ENCODE results near the gene ZFYVE9. TPM values are rescaled to one million over a fixed set of nuclear protein-coding genes. Genes with fewer than 3 reads are reported as not detected.

Gene ZFYVE9
- total and polyA plus RNA-seq, 2 of the 13 experiments (the other 11 are each of a cell fraction or from before 2014, with no cell fraction given): 9.2 to 19.8 TPM

DNA sequence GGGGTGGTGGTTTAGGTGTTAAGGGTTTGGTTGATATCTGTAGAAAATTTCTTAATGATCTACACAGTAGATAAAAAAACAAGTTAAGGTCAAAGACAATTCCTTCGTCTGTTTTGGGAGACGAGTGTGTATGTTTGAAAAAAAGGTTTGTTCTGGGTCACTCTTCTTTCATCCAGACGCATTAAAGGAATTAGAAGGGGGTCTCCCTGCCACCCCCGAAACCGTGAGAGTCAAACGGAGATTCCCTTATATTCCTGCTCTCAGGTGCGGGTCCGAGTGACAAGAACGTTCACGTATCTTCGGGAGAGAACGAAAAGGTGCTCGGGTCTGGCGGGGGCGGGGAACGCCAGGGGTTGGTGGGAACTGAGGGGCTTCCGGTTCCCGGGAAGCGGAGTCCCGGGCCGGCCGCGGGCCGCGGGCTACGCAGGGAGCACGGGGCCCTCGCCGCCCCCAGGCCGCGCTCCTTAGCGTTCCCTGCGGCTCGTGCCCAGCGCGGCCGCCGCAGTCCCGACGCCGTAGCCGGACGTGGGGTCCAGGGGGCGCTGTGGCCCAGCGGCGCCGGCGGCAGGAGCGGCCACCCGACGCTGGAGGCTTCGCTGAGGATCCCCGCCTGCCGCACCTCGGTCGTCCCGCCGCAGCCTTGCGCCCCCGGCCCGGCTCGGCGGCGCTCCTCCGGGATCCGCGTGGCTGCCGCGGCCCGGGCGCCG lies at the start of gene ZFYVE9 (continued):
- TF ChIP-seq, protein P1, sequence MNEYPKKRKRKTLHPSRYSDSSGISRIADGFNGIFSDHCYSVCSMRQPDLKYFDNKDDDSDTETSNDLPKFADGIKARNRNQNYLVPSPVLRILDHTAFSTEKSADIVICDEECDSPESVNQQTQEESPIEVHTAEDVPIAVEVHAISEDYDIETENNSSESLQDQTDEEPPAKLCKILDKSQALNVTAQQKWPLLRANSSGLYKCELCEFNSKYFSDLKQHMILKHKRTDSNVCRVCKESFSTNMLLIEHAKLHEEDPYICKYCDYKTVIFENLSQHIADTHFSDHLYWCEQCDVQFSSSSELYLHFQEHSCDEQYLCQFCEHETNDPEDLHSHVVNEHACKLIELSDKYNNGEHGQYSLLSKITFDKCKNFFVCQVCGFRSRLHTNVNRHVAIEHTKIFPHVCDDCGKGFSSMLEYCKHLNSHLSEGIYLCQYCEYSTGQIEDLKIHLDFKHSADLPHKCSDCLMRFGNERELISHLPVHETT (CRISPR knock-in tag; conservative IDR thresholded peaks at IDR 0.05): peak; percentile 84; the same call in 1 of the 2 replicates
- TF ChIP-seq, protein P2, sequence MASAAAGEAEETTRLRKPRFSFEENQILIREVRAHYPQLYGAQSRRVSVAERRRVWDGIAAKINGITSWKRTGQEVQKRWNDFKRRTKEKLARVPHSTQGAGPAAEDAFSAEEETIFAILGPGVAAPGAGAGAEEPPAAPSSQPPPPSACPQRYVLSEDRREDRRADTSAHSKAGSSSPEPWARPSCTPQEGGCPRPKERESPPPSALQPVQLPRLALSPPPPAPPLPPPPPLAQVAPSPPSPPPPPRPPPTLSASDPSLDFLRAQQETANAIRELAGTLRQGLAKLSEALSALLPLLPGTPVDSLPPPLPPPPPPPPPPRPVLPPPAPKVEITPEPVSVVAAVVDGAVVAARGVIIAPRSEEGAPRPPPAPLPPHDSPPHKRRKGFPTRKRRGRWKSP (CRISPR knock-in tag; IDR thresholded peaks at IDR 0.05): peak; percentile 74; the same call in 1 of the 2 replicates
- TF ChIP-seq, protein P3, sequence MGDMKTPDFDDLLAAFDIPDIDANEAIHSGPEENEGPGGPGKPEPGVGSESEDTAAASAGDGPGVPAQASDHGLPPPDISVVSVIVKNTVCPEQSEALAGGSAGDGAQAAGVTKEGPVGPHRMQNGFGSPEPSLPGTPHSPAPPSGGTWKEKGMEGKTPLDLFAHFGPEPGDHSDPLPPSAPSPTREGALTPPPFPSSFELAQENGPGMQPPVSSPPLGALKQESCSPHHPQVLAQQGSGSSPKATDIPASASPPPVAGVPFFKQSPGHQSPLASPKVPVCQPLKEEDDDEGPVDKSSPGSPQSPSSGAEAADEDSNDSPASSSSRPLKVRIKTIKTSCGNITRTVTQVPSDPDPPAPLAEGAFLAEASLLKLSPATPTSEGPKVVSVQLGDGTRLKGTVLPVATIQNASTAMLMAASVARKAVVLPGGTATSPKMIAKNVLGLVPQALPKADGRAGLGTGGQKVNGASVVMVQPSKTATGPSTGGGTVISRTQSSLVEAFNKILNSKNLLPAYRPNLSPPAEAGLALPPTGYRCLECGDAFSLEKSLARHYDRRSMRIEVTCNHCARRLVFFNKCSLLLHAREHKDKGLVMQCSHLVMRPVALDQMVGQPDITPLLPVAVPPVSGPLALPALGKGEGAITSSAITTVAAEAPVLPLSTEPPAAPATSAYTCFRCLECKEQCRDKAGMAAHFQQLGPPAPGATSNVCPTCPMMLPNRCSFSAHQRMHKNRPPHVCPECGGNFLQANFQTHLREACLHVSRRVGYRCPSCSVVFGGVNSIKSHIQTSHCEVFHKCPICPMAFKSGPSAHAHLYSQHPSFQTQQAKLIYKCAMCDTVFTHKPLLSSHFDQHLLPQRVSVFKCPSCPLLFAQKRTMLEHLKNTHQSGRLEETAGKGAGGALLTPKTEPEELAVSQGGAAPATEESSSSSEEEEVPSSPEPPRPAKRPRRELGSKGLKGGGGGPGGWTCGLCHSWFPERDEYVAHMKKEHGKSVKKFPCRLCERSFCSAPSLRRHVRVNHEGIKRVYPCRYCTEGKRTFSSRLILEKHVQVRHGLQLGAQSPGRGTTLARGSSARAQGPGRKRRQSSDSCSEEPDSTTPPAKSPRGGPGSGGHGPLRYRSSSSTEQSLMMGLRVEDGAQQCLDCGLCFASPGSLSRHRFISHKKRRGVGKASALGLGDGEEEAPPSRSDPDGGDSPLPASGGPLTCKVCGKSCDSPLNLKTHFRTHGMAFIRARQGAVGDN (CRISPR knock-in tag; IDR thresholded peaks at IDR 0.05): peak; percentile 84
- no peak for TF ChIP-seq SP1 (IDR thresholded peaks at IDR 0.05)
- TF ChIP-seq SP1 (CRISPR knock-in tag; IDR thresholded peaks at IDR 0.05): no peak
- peak; percentile 77 for TF ChIP-seq SALL1 (CRISPR knock-in tag; IDR thresholded peaks at IDR 0.05)
- TF ChIP-seq ZNF629 (CRISPR knock-in tag; conservative IDR thresholded peaks at IDR 0.05): 0 out of 2 replicates have a peak, but pooled peaks have one; percentile 14
- TF ChIP-seq, protein P4, sequence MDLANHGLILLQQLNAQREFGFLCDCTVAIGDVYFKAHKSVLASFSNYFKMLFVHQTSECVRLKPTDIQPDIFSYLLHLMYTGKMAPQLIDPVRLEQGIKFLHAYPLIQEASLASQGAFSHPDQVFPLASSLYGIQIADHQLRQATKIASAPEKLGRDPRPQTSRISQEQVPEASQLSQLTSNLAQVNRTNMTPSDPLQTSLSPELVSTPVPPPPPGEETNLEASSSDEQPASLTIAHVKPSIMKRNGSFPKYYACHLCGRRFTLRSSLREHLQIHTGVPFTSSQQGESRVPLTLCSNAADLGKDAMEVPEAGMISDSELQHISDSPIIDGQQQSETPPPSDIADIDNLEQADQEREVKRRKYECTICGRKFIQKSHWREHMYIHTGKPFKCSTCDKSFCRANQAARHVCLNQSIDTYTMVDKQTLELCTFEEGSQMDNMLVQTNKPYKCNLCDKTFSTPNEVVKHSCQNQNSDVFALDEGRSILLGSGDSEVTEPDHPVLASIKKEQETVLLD (CRISPR knock-in tag; IDR thresholded peaks at IDR 0.05; ENCODE audit: low read depth): peak; percentile 90
- no peak for TF ChIP-seq NFIB (CRISPR knock-in tag; IDR thresholded peaks at IDR 0.05; ENCODE audit: borderline replicate concordance)
- TF ChIP-seq, protein P5, sequence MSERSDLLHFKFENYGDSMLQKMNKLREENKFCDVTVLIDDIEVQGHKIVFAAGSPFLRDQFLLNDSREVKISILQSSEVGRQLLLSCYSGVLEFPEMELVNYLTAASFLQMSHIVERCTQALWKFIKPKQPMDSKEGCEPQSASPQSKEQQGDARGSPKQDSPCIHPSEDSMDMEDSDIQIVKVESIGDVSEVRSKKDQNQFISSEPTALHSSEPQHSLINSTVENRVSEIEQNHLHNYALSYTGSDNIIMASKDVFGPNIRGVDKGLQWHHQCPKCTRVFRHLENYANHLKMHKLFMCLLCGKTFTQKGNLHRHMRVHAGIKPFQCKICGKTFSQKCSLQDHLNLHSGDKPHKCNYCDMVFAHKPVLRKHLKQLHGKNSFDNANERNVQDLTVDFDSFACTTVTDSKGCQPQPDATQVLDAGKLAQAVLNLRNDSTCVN (CRISPR knock-in tag; IDR thresholded peaks at IDR 0.05; ENCODE audit: borderline replicate concordance): no peak
- TF ChIP-seq, protein P6, sequence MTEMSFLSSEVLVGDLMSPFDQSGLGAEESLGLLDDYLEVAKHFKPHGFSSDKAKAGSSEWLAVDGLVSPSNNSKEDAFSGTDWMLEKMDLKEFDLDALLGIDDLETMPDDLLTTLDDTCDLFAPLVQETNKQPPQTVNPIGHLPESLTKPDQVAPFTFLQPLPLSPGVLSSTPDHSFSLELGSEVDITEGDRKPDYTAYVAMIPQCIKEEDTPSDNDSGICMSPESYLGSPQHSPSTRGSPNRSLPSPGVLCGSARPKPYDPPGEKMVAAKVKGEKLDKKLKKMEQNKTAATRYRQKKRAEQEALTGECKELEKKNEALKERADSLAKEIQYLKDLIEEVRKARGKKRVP (CRISPR knock-in tag; IDR thresholded peaks at IDR 0.05): peak in 1 of 2 experiments; percentile 22; a peak in 1 of 4 replicates
- 0 out of 2 replicates have a peak, but pooled peaks have one; percentile 9 for TF ChIP-seq ZNF501 (CRISPR knock-in tag; IDR thresholded peaks at IDR 0.05)
- TF ChIP-seq MED1 (CRISPR knock-in tag; IDR thresholded peaks at IDR 0.05): 0 out of 2 replicates have a peak, but pooled peaks have one; percentile 42
- TF ChIP-seq ZNF883 (CRISPR knock-in tag; IDR thresholded peaks at IDR 0.05; ENCODE audit: not compliant biosample characterization): peak; percentile 12
- peak; percentile 21; the same call in 1 of the 2 replicates for TF ChIP-seq NR2C2 (CRISPR knock-in tag; IDR thresholded peaks at IDR 0.05; ENCODE audit: borderline replicate concordance)
- peak; percentile 76; the same call in 1 of the 2 replicates for TF ChIP-seq ZIK1 (CRISPR knock-in tag; IDR thresholded peaks at IDR 0.05; ENCODE audit: borderline replicate concordance, low read depth)
- TF ChIP-seq CBFB (CRISPR knock-in tag; IDR thresholded peaks at IDR 0.05): peak; percentile 81

Measured in HepG2 (cell line).